EL (cell line): ENCODE results near the gene FAM81B.
A peak's percentile ranks its signal among the peaks of the same experiment; 100 is the strongest.
"Not testable (repeated sequence)": the region's sequence is repeated elsewhere in the genome, so short reads cannot be mapped to it uniquely, and the experiment has no call there.

Source experiments
- DNase-seq: peaks from one replicate; pipeline ENCODE4 v3.0.0-alpha.2; 2016

FAM81B gene, protein sequence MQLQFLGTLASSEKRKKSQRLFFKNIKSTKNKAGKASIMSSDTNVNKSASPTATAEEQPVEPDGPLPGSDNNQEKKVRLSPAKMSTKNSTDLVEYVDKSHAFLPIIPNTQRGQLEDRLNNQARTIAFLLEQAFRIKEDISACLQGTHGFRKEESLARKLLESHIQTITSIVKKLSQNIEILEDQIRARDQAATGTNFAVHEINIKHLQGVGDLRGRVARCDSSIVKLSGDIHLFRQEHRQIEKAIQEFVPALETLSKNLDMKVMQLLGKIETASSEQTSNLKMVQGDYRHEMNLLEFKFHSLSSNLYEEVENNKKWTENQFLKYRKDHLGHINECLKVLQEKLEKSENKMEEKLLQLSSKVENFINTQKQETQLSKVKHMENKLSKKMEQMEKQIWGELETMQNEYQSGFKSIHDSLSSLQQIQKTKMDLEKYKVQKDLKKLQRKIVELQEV

DNA sequence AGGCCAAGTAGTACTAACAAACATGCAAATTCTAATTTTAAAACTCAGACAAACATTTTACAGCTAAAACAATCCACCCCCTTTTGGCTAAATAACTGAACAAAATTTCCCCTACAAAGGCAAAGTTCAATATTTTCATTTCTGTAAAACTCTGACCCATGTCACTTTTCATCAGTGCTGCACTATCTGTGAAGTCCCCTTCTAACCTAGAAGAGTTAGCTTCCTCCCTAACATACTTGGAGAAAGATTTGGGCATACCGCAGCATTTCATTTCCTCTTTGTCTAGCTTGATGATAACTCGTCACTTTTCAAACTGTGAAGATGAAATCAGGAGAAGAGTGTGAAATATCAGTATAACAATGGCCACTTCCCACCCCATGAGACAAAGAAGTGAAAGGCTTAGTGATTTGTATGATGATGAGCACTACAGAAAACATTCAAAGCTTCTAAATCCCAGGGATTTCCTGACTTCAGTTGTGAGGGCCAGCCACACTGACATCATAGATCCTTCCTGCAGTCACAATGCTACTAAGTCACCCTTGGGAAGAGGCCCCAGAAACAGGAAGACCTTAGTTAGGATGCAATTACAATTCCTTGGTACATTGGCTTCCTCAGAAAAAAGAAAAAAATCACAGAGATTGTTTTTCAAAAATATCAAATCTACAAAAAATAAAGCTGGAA lies at the start of gene FAM81B:
FAM81B (plus strand) TSS at position 555 of the 681 bp plus-strand sequence; CDS start at position 579, 24 bp downstream.
- peak; percentile 17 for DNase-seq

DNA sequence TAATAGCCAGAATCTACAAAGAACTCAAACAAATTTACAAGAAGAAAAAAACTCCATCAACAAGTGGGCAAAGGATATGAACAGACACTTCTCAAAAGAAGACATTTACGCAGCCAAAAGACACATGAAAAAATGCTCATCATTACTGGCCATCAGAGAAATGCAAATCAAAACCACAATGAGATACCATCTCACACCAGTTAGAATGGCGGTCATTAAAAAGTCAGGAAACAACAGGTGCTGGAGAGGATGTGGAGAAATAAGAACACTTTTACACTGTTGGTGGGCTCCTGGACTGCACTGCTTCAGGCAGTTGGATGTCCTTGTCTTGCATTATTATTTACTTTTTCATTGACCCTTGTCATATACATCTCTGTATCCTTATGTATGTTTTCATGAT lies 49.7 kb upstream of the FAM81B start:
- not testable (repeated sequence) for DNase-seq

DNA sequence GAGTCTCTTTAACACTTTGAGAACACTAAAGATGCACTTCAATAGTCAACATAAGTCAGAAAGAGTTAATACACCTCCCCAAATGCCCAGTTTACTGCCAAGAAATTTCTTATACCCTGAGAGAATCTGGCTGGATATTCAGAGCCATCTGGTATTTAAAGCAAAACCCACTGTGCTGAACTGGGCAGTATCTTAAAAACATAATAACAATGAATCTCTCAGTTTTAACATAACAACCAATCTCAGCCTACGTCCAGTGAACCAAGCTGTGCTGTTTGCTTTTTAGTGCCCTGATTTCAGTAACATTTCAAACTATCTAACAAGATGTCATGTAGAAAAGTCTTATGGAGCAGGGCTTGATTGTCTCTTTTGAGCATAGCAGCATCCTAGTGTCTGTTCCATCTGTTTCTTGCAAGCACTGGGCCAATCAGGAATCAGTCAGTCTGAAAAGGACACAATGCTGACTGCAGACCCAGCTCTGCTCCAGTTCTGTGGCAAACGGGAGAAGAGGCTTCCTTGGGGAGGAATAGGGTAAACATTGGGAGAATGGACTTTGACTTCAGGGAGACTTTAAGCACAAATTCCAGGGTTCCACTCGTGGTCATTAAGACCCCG lies 43.6 kb upstream of the FAM81B start:
- no peak for DNase-seq

DNA sequence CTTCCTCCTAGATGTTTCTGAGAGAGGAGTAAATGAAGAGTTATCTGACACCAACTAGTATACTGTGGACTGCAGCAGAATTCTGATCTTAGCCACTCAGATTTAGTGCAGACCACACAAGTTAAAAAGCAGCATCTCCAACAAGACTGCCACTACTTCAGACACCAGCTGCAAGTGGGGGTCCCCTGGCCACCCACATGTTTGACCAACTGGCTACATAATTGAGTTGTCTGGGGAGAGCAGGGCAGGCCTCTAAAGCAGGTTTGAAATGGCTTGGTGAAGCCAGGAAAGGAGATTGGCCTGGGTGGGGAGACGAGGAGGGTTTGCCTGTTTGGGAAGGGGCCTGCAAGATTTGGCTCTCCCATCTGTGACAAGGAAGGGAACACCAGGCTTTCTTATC lies 40.5 kb upstream of the FAM81B start:
- no peak for DNase-seq

DNA sequence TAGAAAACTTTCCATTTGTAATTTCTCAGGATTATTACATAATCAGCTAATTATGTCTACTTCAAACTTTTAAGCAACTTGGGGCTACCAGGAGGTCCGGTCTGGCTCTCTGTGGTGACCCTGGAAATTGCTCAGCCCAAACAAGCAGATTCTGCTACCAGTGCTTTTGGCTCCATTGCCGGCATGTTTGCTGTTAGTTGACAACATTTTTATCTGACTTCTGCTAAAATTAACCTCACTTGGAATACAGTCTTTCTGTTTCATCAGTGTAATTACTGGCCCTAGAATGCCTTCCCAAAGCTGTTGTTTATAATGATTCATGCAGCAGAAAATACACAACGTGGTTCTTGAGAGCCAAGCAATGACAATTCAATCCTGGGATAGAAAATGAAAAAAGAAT lies 38.5 kb upstream of the FAM81B start:
- no peak for DNase-seq

DNA sequence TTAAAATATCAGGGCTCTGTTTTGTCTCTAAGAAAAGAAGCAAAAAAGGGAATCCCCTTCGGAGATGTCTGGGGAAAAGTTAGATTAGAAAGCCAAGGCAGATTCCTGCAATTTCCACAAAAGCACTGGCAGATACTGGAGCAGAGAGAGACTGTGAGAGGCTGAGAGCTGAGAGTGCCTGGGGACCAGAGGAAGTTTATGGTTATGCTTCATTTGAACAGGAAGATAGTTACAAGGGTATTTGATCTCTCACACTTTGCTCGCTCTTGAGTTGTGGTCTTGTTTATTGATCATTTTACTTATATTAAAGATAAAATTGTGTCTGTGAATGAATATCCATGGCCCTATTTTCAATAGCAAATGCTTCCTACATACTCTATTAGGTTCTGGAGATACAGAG lies 32.8 kb upstream of the FAM81B start:
- no peak for DNase-seq

DNA sequence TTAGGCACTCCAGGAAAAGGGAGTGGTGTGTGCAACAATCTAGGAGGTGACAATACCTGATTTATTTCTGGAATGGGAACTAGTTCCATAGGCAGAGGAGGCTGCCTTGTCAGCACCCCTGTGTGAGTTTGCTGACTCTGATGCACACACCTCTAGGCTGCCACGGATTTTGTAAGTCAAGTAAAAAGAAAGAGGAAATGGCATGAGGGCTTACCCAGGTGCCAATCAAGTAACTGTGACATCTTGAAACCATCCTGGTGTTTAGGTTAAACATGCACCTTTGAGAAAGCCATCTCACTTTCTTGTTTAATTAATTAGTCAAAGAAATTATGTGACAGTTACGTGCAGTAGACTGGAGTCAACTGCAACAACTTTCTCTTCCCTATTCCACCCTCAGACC lies 32.3 kb upstream of the FAM81B start:
- DNase-seq: no peak

DNA sequence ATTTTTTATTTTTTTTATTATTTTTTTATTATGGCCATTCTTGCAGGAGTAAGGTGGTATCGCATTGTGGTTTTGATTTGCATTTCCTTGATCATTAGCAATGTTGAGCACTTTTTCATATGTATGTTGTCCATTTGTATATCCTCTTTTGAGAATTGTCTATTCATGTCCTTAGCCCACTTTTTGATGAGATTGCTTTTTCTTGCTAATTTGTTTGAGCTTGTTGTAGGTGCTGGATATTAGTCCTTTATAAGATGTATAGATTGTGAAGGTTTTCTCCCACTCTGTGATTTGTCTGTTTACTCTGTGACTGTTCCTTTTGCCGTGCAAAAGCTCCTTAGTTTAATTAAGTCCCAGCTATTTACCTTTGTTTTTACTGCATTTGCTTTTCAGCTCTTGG lies 30.5 kb upstream of the FAM81B start:
- not testable (repeated sequence) for DNase-seq

DNA sequence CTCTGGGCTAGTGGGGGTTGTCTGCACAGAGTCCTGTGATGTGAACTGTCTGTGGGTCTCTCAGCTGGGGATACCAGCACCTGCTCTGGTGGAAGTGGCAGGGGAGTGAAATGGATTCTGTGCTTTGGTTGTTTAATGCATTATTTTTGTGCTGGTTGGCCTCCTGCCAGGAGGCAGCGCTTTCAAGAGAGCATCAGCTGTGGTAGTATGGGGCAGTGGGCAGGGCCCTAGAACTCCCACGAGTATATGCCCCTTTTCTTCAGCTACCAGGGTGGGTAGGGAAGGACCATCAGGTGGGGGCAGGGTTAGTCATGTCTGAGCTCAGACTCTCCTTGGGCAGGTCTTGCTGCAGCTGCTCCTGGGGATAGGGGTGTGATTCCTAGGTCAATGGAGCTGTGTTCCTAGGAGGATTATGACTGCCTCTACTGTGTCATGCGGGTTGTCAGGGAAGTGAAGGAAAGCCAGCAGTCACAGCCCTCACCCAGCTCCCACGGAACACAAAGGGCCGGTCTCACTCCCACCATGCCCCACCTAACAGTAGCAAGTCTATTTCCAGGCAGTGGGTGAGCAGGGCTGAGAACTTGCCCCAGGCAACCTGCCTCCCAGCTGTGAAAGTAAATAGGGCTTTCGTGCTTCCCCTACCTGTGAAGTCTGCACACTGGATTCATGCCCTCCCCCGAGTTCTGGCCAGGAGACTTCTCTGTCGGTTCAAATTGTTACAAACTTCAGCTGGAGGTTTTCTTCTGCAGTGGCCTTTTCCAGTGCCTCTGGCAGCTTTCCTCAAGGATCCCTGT lies 25.7 kb upstream of the FAM81B start:
- DNase-seq: no peak

DNA sequence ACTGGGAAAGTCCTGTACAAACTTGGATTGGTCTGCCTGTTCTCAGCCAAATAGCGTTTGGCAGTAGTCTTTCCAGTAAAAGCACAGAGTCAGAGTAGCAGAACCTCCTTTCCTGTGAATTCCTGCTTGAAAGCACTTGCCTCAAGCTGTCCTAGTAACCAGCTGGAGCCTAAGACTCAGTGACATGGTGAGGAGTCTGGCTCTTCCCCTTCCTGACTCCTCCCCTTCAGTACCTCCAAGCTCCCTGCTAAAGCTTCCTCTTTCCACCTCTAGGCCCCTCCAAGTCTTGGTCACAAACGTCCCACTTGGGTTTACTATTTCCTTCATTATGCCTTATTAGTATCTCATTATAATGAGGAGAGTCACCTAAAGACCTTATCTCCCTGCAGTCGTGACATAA lies 21.4 kb upstream of the FAM81B start:
- no peak for DNase-seq

DNA sequence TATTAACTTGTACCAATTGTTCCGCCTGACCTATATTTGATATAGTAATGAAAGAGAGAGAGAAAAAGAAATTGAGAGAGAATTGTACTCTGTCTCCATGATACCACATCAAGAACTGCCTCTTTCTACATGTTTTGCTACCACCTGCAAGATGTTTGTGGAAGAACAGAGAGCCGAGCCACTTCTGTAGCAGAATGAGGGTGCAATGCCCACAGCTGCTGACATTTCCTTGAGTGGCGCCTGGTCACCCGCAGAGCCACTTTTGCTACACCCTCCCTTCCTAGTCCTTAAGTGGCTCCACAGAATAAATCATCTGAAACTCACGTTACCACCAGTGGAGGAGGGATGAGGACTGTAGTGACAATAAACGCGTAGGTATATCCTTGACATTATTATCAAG lies 17.1 kb upstream of the FAM81B start:
- no peak for DNase-seq

DNA sequence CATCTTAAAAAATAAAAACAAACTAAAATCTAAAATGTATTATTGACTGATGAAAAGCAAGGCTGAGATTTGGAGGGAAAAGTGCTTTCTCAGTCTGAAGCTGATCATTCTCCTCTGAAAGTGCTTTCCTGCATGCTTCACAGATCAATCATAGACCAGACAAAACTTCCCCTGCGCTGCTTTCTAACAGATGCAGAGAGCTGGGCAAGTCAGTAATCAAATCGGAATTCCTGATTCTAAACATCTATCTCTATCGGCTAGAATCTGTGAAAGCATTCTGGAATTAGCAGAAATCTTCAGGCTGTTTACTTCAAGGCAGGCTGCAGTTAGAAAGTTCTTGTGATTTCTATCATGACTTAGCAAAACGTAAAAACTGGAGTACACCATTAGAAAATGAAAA lies 15.6 kb upstream of the FAM81B start:
- DNase-seq: peak; percentile 6

DNA sequence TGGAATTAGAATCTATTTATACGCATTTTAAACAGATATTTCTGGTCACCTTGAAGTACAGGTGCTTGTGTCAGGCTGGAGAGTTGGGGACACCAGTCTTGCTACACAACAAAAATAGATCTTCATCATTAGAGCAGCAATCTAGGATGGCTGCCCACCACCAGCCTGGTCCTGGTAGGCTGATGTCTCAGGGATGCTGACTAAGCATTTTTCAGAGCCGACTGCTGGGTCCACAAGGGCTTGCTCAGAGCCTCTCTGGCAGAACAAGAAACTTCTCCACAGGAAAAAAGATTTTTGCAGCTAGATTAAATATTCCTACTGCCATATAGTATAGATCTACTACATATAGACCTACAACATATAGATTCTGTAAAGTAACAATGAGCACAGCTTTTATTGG lies 12.0 kb upstream of the FAM81B start:
- no peak for DNase-seq

DNA sequence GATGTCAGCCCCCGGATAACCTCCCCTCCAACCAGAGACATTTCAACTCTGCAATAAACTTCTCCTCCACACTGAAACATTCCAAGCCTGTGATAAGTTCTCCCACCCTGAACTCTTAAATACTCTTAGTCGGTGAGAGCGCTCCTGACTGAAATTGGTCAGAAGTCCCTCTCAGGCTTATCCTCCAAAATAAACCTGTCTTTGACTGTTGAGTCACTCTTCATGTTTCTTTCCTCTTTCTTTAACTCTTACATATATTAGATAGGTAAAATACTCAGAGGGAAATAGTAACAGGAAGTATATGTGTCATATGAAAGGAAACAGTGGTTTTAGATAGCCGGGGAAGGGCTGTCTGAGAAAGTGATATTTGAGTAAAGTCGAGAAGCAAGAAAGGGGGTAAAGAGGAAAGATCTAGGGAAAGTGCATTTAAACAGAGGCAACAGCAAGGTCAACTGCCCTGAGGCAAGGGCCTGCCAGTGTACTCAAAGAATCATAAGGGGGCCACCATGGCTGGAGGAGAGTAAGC lies 11.0 kb upstream of the FAM81B start:
- no peak for DNase-seq

DNA sequence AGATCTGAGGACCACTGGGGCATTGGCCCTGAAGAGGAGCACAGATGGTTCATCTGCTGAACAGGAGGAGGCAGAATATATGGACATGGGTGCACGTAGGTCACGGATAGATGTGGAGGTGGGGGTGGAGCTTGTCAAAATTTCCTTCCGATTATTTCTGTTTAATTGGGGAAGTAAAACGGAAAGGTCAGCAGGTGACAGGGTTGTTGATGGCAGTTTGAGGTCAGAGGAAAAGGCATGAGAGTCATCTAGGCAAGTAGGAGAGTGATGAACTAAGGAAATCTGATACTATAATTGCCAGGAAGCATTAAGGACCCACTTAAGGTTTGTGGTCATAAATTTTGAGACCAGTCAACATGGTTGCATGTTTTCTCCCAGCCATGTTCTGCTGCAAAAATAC lies 8.4 kb upstream of the FAM81B start:
- no peak for DNase-seq

DNA sequence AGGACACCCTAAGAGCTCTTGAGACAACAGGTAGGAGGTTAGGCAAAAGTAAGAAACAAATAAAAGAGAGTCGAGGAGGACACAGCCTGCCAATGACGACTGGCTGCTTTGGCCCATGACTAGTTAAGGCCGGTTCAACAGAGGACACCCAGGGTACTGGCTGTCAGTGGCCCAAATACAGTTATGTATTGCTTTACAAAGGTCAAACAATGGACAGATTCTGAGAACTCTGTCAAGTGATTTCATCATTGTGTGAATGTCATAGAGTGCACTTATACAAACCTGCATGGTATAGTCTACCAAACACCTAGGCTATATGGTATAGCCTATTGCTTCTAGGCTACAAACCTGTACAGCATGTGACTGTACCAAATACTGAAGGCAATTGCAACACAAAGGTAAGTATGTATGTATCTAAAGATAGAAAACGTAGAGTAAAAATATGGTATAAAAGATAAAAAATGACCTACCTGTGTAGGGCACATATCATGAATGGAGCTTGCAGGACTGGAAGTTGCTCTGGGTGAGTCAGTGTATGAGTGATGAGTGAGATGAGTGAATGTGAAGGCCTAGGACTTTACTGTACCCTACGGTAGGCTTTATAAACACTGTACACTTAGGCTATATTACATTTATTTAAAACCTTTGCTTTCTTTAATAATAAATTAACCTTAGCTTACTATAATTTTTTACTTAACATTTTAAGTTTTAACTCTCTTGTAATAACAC lies 6.5 kb upstream of the FAM81B start:
- DNase-seq: no peak

DNA sequence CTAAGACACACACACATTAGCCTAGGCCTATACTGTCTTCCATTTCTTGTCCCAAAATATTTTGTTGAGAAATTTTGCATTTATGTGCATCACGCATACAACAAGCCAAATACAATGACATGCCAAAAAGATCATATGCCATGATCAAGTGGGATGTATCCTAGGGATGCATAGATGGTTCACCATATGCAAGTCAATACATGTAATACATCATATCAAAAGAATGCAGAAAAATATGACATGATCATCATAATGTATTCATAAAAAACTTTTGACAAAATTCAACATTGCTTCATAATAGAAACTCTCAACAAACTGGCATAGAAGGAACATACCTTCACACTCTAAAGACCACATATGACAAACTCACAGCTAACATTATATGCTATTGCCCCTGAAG lies 5.8 kb upstream of the FAM81B start:
- no peak for DNase-seq

DNA sequence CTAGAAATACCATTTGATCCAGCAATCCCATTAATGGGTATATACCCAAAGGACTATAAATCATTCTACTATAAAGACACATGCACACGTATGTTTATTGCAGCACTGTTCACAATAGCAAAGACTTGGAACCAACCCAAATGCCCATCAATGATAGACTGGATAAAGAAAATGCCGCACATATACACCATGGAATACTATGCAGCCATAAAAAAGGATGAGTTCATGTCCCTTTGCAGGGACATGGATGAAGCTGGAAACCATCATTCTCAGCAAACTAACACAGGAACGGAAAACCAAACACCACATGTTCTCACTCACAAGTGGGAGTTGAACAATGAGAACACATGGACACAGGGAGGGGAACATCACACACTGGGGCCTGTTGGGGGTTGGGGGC lies 799 bp downstream of the FAM81B start:
- not testable (repeated sequence) for DNase-seq

DNA sequence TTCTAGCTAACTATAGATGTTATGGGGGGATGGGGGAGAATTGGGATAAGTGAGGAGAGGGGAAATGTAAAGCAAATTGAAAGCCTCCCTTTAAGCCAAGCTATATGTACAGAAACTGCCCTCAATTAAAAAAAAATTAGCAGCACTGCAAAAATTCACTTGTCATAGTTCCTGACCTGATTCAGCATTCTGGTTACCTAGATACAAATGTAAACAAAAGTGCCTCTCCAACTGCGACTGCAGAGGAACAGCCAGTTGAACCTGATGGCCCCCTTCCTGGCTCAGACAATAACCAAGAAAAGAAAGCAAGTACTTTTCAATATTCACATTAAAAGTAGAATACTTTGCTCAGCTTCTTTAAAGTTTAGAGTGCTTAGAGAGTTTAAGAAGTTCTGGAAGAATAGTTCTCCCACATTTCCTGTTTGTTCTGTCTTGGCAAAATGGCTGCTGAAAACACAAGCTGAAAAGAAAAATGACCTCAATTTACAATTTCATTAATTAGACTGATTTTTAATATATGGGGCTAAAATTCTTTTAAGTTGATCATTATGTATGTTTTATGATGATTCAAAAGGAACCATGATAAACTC lies 1.5 kb downstream of the FAM81B start:
- peak; percentile 4 for DNase-seq

DNA sequence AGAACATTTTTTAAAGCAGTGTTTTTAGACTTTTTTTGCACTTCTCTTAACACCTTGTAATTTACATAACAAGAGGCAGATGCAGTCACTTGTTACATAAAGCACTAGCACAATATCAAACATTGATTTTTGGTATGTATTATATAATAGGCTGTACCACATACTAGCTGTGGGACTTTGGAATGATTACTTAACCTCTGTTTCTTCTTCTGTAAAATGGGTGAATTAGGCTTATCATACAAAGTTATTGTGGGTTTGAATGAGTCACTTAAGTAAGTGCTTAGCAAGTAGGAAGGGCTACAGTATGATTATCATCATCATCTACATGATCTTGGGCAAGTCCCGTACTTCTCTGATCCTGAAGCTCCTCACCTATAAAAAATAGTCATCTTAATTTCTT lies 2.1 kb downstream of the FAM81B start:
- no peak for DNase-seq

DNA sequence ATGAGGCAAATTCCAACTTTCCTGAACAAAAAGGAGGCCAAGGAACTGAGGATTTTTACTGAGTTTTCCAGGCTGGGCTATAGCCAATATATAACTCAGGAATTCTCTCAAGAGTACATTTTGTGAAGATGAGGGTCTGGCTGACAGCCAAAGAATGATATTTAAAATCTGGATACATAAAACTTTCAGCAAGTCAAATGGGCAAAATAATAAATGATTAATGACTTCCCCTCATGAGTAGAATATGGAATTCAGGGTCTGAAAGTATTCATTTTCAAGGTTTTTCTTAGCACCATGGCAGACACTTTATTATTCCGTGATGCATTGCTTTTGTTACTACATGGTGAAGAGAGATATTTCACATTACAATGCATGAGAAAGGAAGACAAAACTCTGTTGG lies 7.8 kb downstream of the FAM81B start:
- no peak for DNase-seq

DNA sequence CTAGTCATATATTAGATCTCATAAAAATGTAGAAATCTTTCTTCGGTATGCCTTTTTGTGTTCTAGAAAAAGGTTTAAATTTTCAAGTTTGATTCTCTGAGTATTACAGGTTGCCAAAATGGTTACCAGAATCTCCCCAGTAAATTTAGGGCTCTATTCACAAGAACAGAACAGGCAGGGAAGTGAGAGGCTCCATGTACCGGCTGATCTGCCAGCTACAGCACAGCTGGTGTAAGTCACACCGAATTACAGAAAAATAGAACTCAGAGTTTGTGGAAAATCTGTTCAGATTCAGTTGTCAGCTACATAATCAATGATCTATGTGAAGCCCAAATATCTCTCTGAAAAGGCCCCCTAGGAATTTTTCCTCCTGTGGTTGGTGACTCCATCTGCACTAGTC lies 10.5 kb downstream of the FAM81B start:
- no peak for DNase-seq
